Right lobe of liver (tissue), 6 donors: Measurements from ENCODE around the gene RPL35A. TPM values are rescaled to one million over a fixed set of nuclear protein-coding genes. Genes with fewer than 3 reads are reported as not detected.
"Not testable (repeated sequence)": the region's sequence is repeated elsewhere in the genome, so short reads cannot be mapped to it uniquely, and the experiment has no call there.

Source experiments
- ATAC-seq, 4 donors: fragments of 200-7000 bp; cut with Tn5 transposase; one replicate each; pipeline ENCODE4 v1.9.1; 2020; ENCODE audit warnings: mild to moderate bottlenecking in 4 of 4, moderate library complexity in 4 of 4
- DNase-seq, 3 donors: peaks; one replicate each; pipeline ENCODE4 v3.0.0-alpha.2; 2020
- H3K27ac ChIP-seq, 3 donors: fragments of 200-600 bp; one replicate each; pipeline ENCODE4 v1.8.0; 2022
- H3K27me3 ChIP-seq, 2 donors: fragments of 200-600 bp; one replicate each; pipeline ENCODE4 v1.8.0; 2022
- H3K36me3 ChIP-seq, 4 donors: fragments of 200-600 bp; sonication (generic) in 1 of 4; one replicate each; pipeline versions ENCODE4 v1.5.1 to v1.8.0; 2017 to 2022; ENCODE audit warnings: control low read depth in 1 of 4
- H3K4me1 ChIP-seq, 4 donors: fragments of 200-600 bp; sonication (generic) in 1 of 4; one replicate each; pipeline versions ENCODE4 v1.5.1 to v1.8.0; 2017 to 2022; ENCODE audit warnings: control low read depth in 1 of 4
- H3K4me3 ChIP-seq, 3 donors: fragments of 200-600 bp; one replicate each; pipeline ENCODE4 v1.8.0; 2022
- H3K9me3 ChIP-seq, 4 donors: fragments of 200-600 bp; sonication (generic) in 1 of 4; one replicate each; pipeline versions ENCODE4 v1.5.1 to v1.8.0; 2017 to 2022; ENCODE audit warnings: control low read depth in 1 of 4
- POLR2A ChIP-seq: fragments of 450-650 bp; IDR thresholded peaks from one replicate; pipeline ENCODE4 v1.6.1; 2017; ENCODE audit warnings: antibody characterized with exemption, mild to moderate bottlenecking
- WGBS: methylation state at CpG from one replicate; pipeline ENCODE4 v1.1.6; 2018; ENCODE audit warnings: low coverage, low lambda C conversion rate; ENCODE audit not compliant: insufficient coverage; ENCODE audit errors: missing lambda C conversion rate; 5-methylcytosine and 5-hydroxymethylcytosine counted together
- intact Hi-C, 2 donors: fragments of 100-400 bp; cut with DNase I; formaldehyde crosslinking; loops; one replicate each; pipeline versions ENCODE4 v1.11.2 to v1.14.1; 2022
- total RNA-seq, 6 experiments: library from RNA; depleted of rRNA in 2 of 6; stranded (reverse); fragments of >200 nt in 2 of 6; fragmentation: NEBNext Ultra II Directional in 3 of 6; extraction: Animal tissue kit (Norgen Biotek cat#: 25700) in 3 of 6; gene quantifications; one replicate each; pipeline versions ENCODE4 v1.1.0 to v1.2.4, GENCODE V29; 2016 to 2023
- TF ChIP-seq, protein P1 (sequence below), 4 donors: fragments of 200-600 bp in 3 of 4; fragments of 450-650 bp in 1 of 4; IDR thresholded peaks; one replicate each; pipeline versions ENCODE4 v1.5.1 to v1.8.0; 2016 to 2022; ENCODE audit warnings: antibody characterized with exemption in 4 of 4, mild to moderate bottlenecking in 2 of 4
- donor health status: DM: no; HTN: yes; CAD: no.
- donor health status: DM: no; HTN: no; CAD: no.
- donor health status: DM: no; HTN: no; CAD: no.
- donor health status: DM: no; HTN: yes; CAD: no.
- donor health status: DM: no; HTN: yes; CAD: no.

The RPL35A gene
- total RNA-seq, 6 experiments from 2014 or later, result 234 to 275 (median 255) TPM

GRCh38 chr3:197907196-197907595 is 42.8 kb upstream of the RPL35A start:
- Histone ChIP-seq H3K9me3 (no peaks in the 10 kb centered on the region), H3K4me3 (no peak overlapping the region), H3K27me3 (no peaks in the 10 kb centered on the region), H3K4me1 (peaks cover 0 to 4% (median 0%) of the 10 kb centered on the region in 4 donors), H3K36me3 (no peaks in the 10 kb centered on the region), H3K27ac (no peak overlapping the region)
- WGBS, result 62% methylated on average over 2 of the region's 2 CpGs
- intact Hi-C loops, result no loop called here
- TF ChIP-seq, protein P1, sequence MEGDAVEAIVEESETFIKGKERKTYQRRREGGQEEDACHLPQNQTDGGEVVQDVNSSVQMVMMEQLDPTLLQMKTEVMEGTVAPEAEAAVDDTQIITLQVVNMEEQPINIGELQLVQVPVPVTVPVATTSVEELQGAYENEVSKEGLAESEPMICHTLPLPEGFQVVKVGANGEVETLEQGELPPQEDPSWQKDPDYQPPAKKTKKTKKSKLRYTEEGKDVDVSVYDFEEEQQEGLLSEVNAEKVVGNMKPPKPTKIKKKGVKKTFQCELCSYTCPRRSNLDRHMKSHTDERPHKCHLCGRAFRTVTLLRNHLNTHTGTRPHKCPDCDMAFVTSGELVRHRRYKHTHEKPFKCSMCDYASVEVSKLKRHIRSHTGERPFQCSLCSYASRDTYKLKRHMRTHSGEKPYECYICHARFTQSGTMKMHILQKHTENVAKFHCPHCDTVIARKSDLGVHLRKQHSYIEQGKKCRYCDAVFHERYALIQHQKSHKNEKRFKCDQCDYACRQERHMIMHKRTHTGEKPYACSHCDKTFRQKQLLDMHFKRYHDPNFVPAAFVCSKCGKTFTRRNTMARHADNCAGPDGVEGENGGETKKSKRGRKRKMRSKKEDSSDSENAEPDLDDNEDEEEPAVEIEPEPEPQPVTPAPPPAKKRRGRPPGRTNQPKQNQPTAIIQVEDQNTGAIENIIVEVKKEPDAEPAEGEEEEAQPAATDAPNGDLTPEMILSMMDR (IDR thresholded peaks at IDR 0.05), result no peak
- TF ChIP-seq POLR2A, result no peak
- ATAC-seq (no peak), DNase-seq (no peak)

DNA sequence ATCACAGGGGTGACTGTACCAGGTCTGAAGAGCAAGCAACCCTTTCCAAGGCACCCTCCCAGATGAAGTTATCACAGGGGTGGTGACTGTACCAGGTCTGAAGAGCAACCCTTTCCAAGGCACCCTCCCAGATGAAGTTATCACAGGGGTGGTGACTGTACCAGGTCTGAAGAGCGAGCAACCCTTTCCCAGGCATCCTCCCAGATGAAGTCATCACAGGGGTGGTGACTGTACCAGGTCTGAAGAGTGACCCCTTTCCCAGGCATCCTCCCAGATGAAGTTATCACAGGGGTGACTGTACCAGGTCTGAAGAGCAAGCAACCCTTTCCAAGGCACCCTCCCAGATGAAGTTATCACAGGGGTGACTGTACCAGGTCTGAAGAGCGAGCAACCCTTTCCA is 41.4 kb upstream of the RPL35A start:
- intact Hi-C loops, ATAC-seq: not testable (repeated sequence)
- no CpG with 5 or more reads among the region's 2 CpGs for WGBS

GRCh38 chr3:197908957-197909701 is 40.9 kb upstream of the RPL35A start:
- Histone ChIP-seq H3K9me3 (no peaks in the 10 kb centered on the region), H3K4me1 (peaks cover 0 to 4% (median 0%) of the 10 kb centered on the region in 4 donors), H3K27ac (no peak overlapping the region), H3K36me3 (no peaks in the 10 kb centered on the region), H3K27me3 (no peaks in the 10 kb centered on the region), H3K4me3 (no peak overlapping the region)
- no peak for ATAC-seq
- no peak for DNase-seq
- intact Hi-C loops, result no loop called here
- WGBS, result 75% methylated on average over 4 of the region's 4 CpGs
- TF ChIP-seq, protein P1 (IDR thresholded peaks at IDR 0.05), result no peak
- TF ChIP-seq POLR2A, result no peak

More for the DNA sequence above, 41.4 kb upstream of the RPL35A start:
- H3K27ac ChIP-seq, H3K27me3 ChIP-seq, H3K4me1 ChIP-seq, H3K9me3 ChIP-seq, H3K36me3 ChIP-seq, DNase-seq, H3K4me3 ChIP-seq: not testable (repeated sequence)

- DNase-seq (no peak), ATAC-seq (no peak)
- H3K36me3 ChIP-seq, result no peaks in the 10 kb centered on the region
- no peak overlapping the region for H3K4me3 ChIP-seq
- WGBS, result 83% methylated on average over 22 of the region's 33 CpGs
- TF ChIP-seq, protein P1 (IDR thresholded peaks at IDR 0.05), result no peak
- no peak for TF ChIP-seq POLR2A
- no peaks in the 10 kb centered on the region for H3K4me1 ChIP-seq
- no peaks in the 10 kb centered on the region for H3K9me3 ChIP-seq
- no peak overlapping the region for H3K27ac ChIP-seq
- no peaks in the 10 kb centered on the region for H3K27me3 ChIP-seq
- intact Hi-C loops, result no loop called here
Observed at GRCh38 chr3:197912741-197913476, 37.1 kb upstream of the RPL35A start.
